HUES64 (cell line): ENCODE measurements around the gene DCLK3.

ENCODE experiments used
- H3K27ac ChIP-seq: 2 replicates; pipeline ENCODE4 v1.7.0; 2013; ENCODE audit warnings: low read depth, low read length, inconsistent platforms
- H3K27me3 ChIP-seq: 2 replicates; pipeline ENCODE4 v1.6.1; 2013; ENCODE audit warnings: mild to moderate bottlenecking, low read length; ENCODE audit not compliant: insufficient read depth
- H3K36me3 ChIP-seq: 2 replicates; pipeline ENCODE4 v1.6.1; 2013; ENCODE audit warnings: mild to moderate bottlenecking, low read length; ENCODE audit not compliant: insufficient read depth
- H3K4me1 ChIP-seq: 2 replicates; pipeline ENCODE4 v1.6.1; 2013; ENCODE audit warnings: mild to moderate bottlenecking, low read length, moderate library complexity; ENCODE audit not compliant: insufficient read depth
- H3K4me3 ChIP-seq: 2 replicates; pipeline ENCODE4 v1.5.1; 2013; ENCODE audit warnings: mild to moderate bottlenecking, low read length, moderate library complexity
- H3K9ac ChIP-seq: 2 replicates; pipeline ENCODE4 v1.6.1; 2013; ENCODE audit warnings: mild to moderate bottlenecking, low read depth, low read length
- H3K9me3 ChIP-seq: 2 replicates; pipeline ENCODE4 v1.6.1; 2013; ENCODE audit warnings: low read depth, low read length; ENCODE audit not compliant: insufficient read depth
- WGBS: fragments of 150-250, 120-280 bp; methylation state at CpG from one replicate; pipeline ENCODE4 v1.1.7; 2013; ENCODE audit warnings: missing lambda C conversion rate; 5-methylcytosine and 5-hydroxymethylcytosine counted together

The DCLK3 gene

DNA sequence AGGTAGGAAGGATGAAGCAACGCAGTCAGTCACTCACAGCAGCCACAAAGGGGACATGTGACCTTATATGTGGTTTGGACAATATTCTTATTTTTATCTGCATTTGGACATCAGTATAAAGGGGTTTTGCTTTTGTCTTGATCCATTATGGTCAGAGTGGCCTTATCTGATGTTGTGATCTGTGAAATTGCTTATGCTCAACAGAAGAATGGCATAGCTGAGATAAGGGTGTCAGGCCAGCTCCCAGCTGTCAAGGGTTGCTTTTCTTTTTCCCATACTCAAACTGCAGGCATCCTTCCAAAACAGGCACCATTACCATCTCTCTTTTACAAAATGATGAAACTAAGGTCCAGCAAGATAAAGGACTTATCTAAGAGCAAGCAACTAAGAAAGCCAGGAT lies 28.1 kb downstream of the DCLK3 start:
- Histone ChIP-seq H3K9me3 (no peaks in the 10 kb centered on the region), H3K4me1 (no peaks in the 10 kb centered on the region), H3K9ac (no peak overlapping the region), H3K4me3 (no peak overlapping the region), H3K36me3 (no peaks in the 10 kb centered on the region), H3K27ac (no peak overlapping the region), H3K27me3 (no peaks in the 10 kb centered on the region)
- 100% methylated on average over 1 of the region's 1 CpG for WGBS

DNA sequence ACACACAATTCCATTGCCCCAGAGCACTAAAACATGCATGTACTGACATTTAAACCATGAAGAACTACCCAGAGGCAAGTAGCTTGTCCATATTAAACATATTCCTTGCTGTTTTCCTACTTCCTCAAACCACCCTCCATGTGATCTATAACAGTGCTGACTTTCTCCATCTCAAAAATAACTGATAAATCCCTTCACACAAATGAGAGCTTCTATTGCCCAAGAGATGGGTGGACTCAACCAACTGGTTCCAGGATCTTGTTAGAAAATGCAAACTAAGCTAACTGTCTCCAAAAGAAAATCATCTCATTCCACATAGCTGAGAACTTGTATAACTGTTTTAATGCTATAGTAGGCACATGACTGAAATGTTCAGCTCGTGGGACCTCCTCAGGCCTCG lies 29.6 kb downstream of the DCLK3 start:
- H3K9me3 ChIP-seq, result no peaks in the 10 kb centered on the region
- no peaks in the 10 kb centered on the region for H3K4me1 ChIP-seq
- H3K4me3 ChIP-seq, result no peak overlapping the region
- H3K27ac ChIP-seq, result no peak overlapping the region
- WGBS, result 92% methylated on average over 2 of the region's 2 CpGs
- H3K36me3 ChIP-seq, result no peaks in the 10 kb centered on the region
- H3K27me3 ChIP-seq, result no peaks in the 10 kb centered on the region
- H3K9ac ChIP-seq, result no peak overlapping the region

DNA sequence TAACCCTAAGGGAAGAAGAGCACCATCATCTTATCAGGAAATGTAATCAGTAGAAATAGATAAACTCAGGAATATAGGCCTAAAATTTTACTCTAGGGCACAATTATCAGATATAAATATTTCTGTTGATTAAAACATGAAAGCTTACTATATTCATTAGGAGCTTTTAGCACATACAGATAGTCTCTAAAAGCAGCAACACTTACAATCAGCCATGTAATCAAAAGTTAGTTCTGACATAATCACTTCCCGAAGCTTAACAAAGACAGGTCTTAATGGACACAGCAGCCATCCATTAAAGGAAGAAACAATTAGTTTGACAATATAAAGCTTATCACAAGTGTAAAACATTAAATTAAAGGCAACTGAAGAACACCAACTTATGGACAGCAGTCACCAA lies 30.6 kb downstream of the DCLK3 start:
- no peaks in the 10 kb centered on the region for H3K36me3 ChIP-seq
- no peaks in the 10 kb centered on the region for H3K9me3 ChIP-seq
- H3K9ac ChIP-seq, result no peak overlapping the region
- H3K27ac ChIP-seq, result no peak overlapping the region
- 86% methylated on average over 1 of the region's 1 CpG for WGBS
- no peak overlapping the region for H3K4me3 ChIP-seq
- no peaks in the 10 kb centered on the region for H3K27me3 ChIP-seq
- H3K4me1 ChIP-seq, result no peaks in the 10 kb centered on the region

DNA sequence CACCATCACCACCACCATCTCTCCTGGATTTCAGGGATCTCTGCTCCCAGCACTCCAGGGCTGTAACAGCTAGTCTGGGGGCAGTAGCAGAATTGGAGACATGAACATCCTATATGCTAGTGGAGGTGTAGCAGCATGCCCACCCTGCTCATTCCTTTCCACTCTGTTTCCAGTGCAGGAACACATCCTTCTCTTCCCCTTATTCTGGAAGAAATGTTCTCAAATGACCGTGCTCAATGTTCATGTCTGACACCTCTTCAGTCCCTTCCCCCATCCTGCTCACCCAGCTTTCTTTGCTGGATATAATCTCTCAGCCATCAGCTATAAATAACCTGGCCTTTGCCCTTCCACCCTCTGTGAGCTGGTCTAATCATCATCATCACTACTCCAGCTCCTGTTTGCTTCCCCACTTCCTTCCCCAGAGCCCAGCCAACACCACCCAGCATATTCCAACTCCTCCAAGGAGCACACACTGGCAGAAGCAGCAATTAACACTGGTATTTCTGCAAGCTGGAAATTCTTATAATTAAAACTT lies 31.1 kb downstream of the DCLK3 start:
- no peaks in the 10 kb centered on the region for H3K4me1 ChIP-seq
- H3K36me3 ChIP-seq, result no peaks in the 10 kb centered on the region
- H3K9ac ChIP-seq, result no peak overlapping the region
- no peak overlapping the region for H3K4me3 ChIP-seq
- no peaks in the 10 kb centered on the region for H3K27me3 ChIP-seq
- H3K27ac ChIP-seq, result no peak overlapping the region
- H3K9me3 ChIP-seq, result no peaks in the 10 kb centered on the region
- 83% methylated on average over 1 of the region's 1 CpG for WGBS

GRCh38 chr3:36730966-36731365 lies 33.4 kb downstream of the DCLK3 start:
- WGBS, result 92% methylated on average over 3 of the region's 3 CpGs
- Histone ChIP-seq H3K36me3 (no peaks in the 10 kb centered on the region), H3K27ac (no peak overlapping the region), H3K4me3 (no peak overlapping the region), H3K4me1 (no peaks in the 10 kb centered on the region), H3K9me3 (no peaks in the 10 kb centered on the region), H3K27me3 (no peaks in the 10 kb centered on the region), H3K9ac (no peak overlapping the region)

DNA sequence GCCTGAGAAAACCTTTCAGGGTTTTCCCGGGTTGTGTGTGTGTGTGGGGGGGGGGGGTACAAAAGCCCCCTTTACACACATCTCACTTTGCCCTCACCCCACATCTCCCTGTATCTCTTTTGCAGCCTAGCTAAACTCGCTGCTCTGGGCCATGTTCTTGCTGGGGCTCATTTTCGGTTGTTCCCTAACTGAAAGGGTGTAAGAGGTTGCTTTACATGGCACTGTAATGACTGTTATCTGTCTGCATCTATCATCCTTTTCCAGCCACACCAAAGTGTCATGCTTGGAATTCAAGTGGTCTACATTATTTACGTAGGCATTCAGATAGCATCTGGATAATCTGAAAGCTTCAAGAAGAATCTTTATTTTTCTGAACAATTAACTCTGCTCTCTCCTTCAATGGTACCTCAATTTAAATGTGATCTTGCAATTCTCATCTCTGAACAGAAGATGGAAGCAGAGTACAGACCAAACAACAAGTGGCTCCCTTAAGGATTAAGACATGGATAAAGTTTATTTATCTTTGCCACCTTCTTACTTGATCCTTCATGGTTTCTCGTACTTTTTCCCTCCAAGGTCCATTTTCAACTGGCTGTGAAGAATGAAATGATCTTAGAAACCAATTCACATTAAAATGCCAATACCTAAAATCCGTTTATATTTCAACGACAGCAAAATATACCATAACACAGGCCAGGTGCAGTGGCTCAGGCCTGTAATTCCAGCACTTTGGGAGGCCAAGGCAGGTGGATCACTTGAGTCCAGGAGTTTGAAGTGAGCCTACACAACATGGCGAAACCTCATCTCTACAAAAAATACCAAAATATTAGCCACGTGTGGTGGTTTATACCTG lies 34.9 kb downstream of the DCLK3 start:
- Histone ChIP-seq H3K9ac (no peak overlapping the region), H3K9me3 (no peaks in the 10 kb centered on the region), H3K4me1 (no peaks in the 10 kb centered on the region), H3K36me3 (no peaks in the 10 kb centered on the region), H3K4me3 (no peak overlapping the region), H3K27ac (no peak overlapping the region), H3K27me3 (no peaks in the 10 kb centered on the region)
- 72% methylated on average over 7 of the region's 9 CpGs for WGBS

GRCh38 chr3:36714343-36715086 lies 49.8 kb downstream of the DCLK3 start:
- Histone ChIP-seq H3K9ac (no peak overlapping the region), H3K4me1 (no peaks in the 10 kb centered on the region), H3K27ac (no peak overlapping the region), H3K4me3 (no peak overlapping the region), H3K36me3 (no peaks in the 10 kb centered on the region), H3K9me3 (no peaks in the 10 kb centered on the region), H3K27me3 (no peaks in the 10 kb centered on the region)
- WGBS, result 91% methylated on average over 5 of the region's 5 CpGs

- Histone ChIP-seq H3K9me3 (no peaks in the 10 kb centered on the region), H3K4me3 (no peak overlapping the region), H3K4me1 (no peaks in the 10 kb centered on the region), H3K27me3 (no peaks in the 10 kb centered on the region), H3K9ac (no peak overlapping the region), H3K27ac (no peak overlapping the region), H3K36me3 (no peaks in the 10 kb centered on the region)
- WGBS, result 95% methylated on average over 4 of the region's 4 CpGs
These were observed 50.4 kb downstream of the DCLK3 start for GRCh38 chr3:36713904-36714303.

DNA sequence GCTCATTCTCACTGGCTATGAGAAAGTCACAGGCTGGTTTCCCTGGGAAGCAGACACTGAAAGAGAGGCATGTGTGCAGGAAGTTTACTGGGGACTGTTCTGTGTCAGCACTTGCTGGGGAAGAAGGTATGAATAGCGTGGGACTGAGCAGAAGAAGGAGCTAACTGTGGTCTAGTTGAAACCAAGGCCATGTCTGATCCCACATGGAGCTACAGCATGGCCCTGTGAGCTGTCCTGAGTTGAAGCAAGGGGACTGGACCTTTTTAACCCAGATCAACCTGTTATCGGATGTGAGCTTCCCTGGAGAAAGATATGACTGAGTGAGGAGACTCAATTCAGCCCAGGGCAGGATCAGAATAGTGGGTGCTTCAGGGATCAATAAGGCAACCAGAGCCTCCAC lies 53.7 kb downstream of the DCLK3 start:
- 48% methylated on average over 2 of the region's 2 CpGs for WGBS
- Histone ChIP-seq H3K27ac (no peak overlapping the region), H3K36me3 (no peaks in the 10 kb centered on the region), H3K4me3 (no peak overlapping the region), H3K9ac (no peak overlapping the region), H3K4me1 (no peaks in the 10 kb centered on the region; the same call in 1 of the 2 replicates), H3K27me3 (no peaks in the 10 kb centered on the region), H3K9me3 (no peaks in the 10 kb centered on the region)

DNA sequence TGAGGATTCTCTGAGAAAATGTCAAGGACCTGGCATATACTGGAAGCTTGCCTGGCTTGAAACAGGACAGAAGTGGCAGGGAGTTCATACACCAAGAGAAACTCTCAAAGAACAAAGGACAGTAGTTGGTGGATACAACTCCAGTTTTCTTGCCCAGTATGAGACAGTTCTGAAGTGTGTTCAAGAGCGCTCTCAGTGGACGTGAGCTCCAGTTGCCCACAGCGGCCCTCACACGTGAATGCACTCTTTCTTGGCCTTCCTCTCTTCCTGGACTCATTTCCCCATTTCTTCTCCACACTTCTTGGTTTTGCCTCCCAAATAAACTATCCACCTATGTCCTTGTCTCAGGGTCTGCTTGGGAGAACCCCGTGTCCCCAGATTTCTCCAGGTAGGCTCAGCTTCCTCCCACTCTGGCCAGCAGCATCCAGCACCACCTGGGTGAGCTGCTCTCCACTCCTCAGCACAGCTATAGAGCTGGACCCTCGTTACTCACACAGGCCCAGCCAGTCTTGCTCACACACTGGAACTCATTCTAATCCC lies 54.5 kb downstream of the DCLK3 start:
- Histone ChIP-seq H3K36me3 (no peaks in the 10 kb centered on the region), H3K27ac (no peak overlapping the region), H3K9ac (no peak overlapping the region), H3K4me1 (no peaks in the 10 kb centered on the region; the same call in 1 of the 2 replicates), H3K9me3 (no peaks in the 10 kb centered on the region), H3K4me3 (no peak overlapping the region), H3K27me3 (no peaks in the 10 kb centered on the region)
- WGBS, result 90% methylated on average over 6 of the region's 6 CpGs

GRCh38 chr3:36709281-36709680 lies 55.1 kb downstream of the DCLK3 start:
- Histone ChIP-seq H3K9me3 (no peaks in the 10 kb centered on the region), H3K4me3 (no peak overlapping the region), H3K27ac (no peak overlapping the region), H3K4me1 (no peaks in the 10 kb centered on the region; the same call in 1 of the 2 replicates), H3K27me3 (no peaks in the 10 kb centered on the region), H3K9ac (no peak overlapping the region), H3K36me3 (no peaks in the 10 kb centered on the region)
- WGBS, result 94% methylated on average over 4 of the region's 4 CpGs
